Measurements from ENCODE around the gene BCKDHA. TPM values are rescaled to one million over a fixed set of nuclear protein-coding genes. Genes with fewer than 3 reads are reported as not detected.

Gene BCKDHA
- total and polyA plus RNA-seq, 2 experiments from 2014 or later: 26.8 to 29.4 TPM

Small RNAs within 50 kb of the gene (small RNA-seq; reads per million reads assigned to genes)
- gene RF00017 (ENCODE audit: low read depth, low replicate concordance): not detected

Other genes starting within 250 kb of the BCKDHA start
- 0.13 TPM in 1 of 2 replicates, not detected in the other for gene CYP2S1, start 204.6 kb upstream of the BCKDHA start, total RNA-seq (2014; rRNA removed; shearing (Covaris generic))
- not detected in 2 replicates for gene CYP2S1, start 204.6 kb upstream of the BCKDHA start, polyA plus RNA-seq (2016; fragmentation: Nextera tagmentation; extraction: Ambion mirVana)
- 401 and 421 TPM in 2 replicates for gene AXL, start 178.6 kb upstream of the BCKDHA start, total RNA-seq (2014; rRNA removed; shearing (Covaris generic))
- gene AXL, start 178.6 kb upstream of the BCKDHA start, polyA plus RNA-seq (2016; fragmentation: Nextera tagmentation; extraction: Ambion mirVana): 340 and 348 TPM in 2 replicates
- gene HNRNPUL1, start 133.4 kb upstream of the BCKDHA start, total RNA-seq (2014; rRNA removed; shearing (Covaris generic)): 107 and 111 TPM in 2 replicates
- gene HNRNPUL1, start 133.4 kb upstream of the BCKDHA start, polyA plus RNA-seq (2016; fragmentation: Nextera tagmentation; extraction: Ambion mirVana): 105 and 112 TPM in 2 replicates
- gene CCDC97, start 87.6 kb upstream of the BCKDHA start, total RNA-seq (2014; rRNA removed; shearing (Covaris generic)): 5.2 and 5.9 TPM in 2 replicates
- 11.4 and 12.3 TPM in 2 replicates for gene CCDC97, start 87.6 kb upstream of the BCKDHA start, polyA plus RNA-seq (2016; fragmentation: Nextera tagmentation; extraction: Ambion mirVana)
- gene TGFB1, start 43.9 kb upstream of the BCKDHA start, total RNA-seq (2014; rRNA removed; shearing (Covaris generic)): 21.4 and 23.5 TPM in 2 replicates
- 12.4 and 13.9 TPM in 2 replicates for gene TGFB1, start 43.9 kb upstream of the BCKDHA start, polyA plus RNA-seq (2016; fragmentation: Nextera tagmentation; extraction: Ambion mirVana)
- gene B9D2, start 33.7 kb upstream of the BCKDHA start, total RNA-seq (2014; rRNA removed; shearing (Covaris generic)): 8.1 and 9.6 TPM in 2 replicates
- 13.2 and 13.8 TPM in 2 replicates for gene B9D2, start 33.7 kb upstream of the BCKDHA start, polyA plus RNA-seq (2016; fragmentation: Nextera tagmentation; extraction: Ambion mirVana)
- gene TMEM91, start 21.3 kb upstream of the BCKDHA start, total RNA-seq (2014; rRNA removed; shearing (Covaris generic)): 3.9 and 5.3 TPM in 2 replicates
- 6.6 and 7.8 TPM in 2 replicates for gene TMEM91, start 21.3 kb upstream of the BCKDHA start, polyA plus RNA-seq (2016; fragmentation: Nextera tagmentation; extraction: Ambion mirVana)
- gene EXOSC5, start 459 bp upstream of the BCKDHA start, total RNA-seq (2014; rRNA removed; shearing (Covaris generic)): 20.7 and 21.4 TPM in 2 replicates
- gene EXOSC5, start 459 bp upstream of the BCKDHA start, polyA plus RNA-seq (2016; fragmentation: Nextera tagmentation; extraction: Ambion mirVana): 26.4 and 29.4 TPM in 2 replicates
- 5.0 and 5.9 TPM in 2 replicates for gene B3GNT8, start 29.6 kb downstream of the BCKDHA start, total RNA-seq (2014; rRNA removed; shearing (Covaris generic))
- 2.3 and 3.1 TPM in 2 replicates for gene B3GNT8, start 29.6 kb downstream of the BCKDHA start, polyA plus RNA-seq (2016; fragmentation: Nextera tagmentation; extraction: Ambion mirVana)
- gene DMAC2, start 42.1 kb downstream of the BCKDHA start, total RNA-seq (2014; rRNA removed; shearing (Covaris generic)): 52.9 and 72.8 TPM in 2 replicates
- gene DMAC2, start 42.1 kb downstream of the BCKDHA start, polyA plus RNA-seq (2016; fragmentation: Nextera tagmentation; extraction: Ambion mirVana): 49.2 and 50.6 TPM in 2 replicates
- not detected in 2 replicates for gene ERICH4, start 45.3 kb downstream of the BCKDHA start, total RNA-seq (2014; rRNA removed; shearing (Covaris generic))
- not detected in 2 replicates for gene ERICH4, start 45.3 kb downstream of the BCKDHA start, polyA plus RNA-seq (2016; fragmentation: Nextera tagmentation; extraction: Ambion mirVana)
- not detected in 2 replicates for gene CEACAM21, start 178.3 kb downstream of the BCKDHA start, total RNA-seq (2014; rRNA removed; shearing (Covaris generic))
- not detected in 2 replicates for gene CEACAM21, start 178.3 kb downstream of the BCKDHA start, polyA plus RNA-seq (2016; fragmentation: Nextera tagmentation; extraction: Ambion mirVana)
- gene CEACAM4, start 229.3 kb downstream of the BCKDHA start, total RNA-seq (2014; rRNA removed; shearing (Covaris generic)): not detected in 2 replicates
- not detected in 2 replicates for gene CEACAM4, start 229.3 kb downstream of the BCKDHA start, polyA plus RNA-seq (2016; fragmentation: Nextera tagmentation; extraction: Ambion mirVana)